ENCODE measurements around the gene HACD3.

- TF ChIP-seq ZNF138 (CRISPR knock-in tag; IDR thresholded peaks at IDR 0.05; ENCODE audit: low read depth), result no peak
- TF ChIP-seq CTCF (CRISPR knock-in tag; IDR thresholded peaks at IDR 0.05), result no peak
- no peak for TF ChIP-seq THYN1 (CRISPR knock-in tag; IDR thresholded peaks at IDR 0.05; ENCODE audit: borderline replicate concordance, low read depth)
- no peak for TF ChIP-seq ZNF33B (CRISPR knock-in tag; IDR thresholded peaks at IDR 0.05)
- TF ChIP-seq ZNF318 (CRISPR knock-in tag; IDR thresholded peaks at IDR 0.05), result no peak
- no peak for TF ChIP-seq PATZ1 (CRISPR knock-in tag; IDR thresholded peaks at IDR 0.05)
- TF ChIP-seq ZNF263 (CRISPR knock-in tag; IDR thresholded peaks at IDR 0.05), result no peak
- no peak for TF ChIP-seq ZNF468 (CRISPR knock-in tag; IDR thresholded peaks at IDR 0.05)
- TF ChIP-seq HNRNPK (IDR thresholded peaks at IDR 0.05; ENCODE audit: low read depth, low read length, poor library complexity, severe bottlenecking), result no peak
- TF ChIP-seq ZNF121 (CRISPR knock-in tag; IDR thresholded peaks at IDR 0.05), result no peak
- TF ChIP-seq IRF2 (CRISPR knock-in tag; IDR thresholded peaks at IDR 0.05), result no peak
- no peak for TF ChIP-seq ZNF609 (CRISPR knock-in tag; IDR thresholded peaks at IDR 0.05; ENCODE audit: borderline replicate concordance)
- no peak for TF ChIP-seq FOXA1 (IDR thresholded peaks at IDR 0.05)
- no peak for TF ChIP-seq FOXA1 (CRISPR knock-in tag; IDR thresholded peaks at IDR 0.05)
Measured at GRCh38 chr15:65547841-65548240, 17.6 kb downstream of the HACD3 start.

Data from HepG2 (cell line).